SK-N-SH treated with all-trans-retinoic acid at 6 μM for 48 hours (cell line): ENCODE measurements around the gene GCN1.

Source experiments
- ATAC-seq: fragments of 200-7000 bp; cut with Tn5 transposase; 3 replicates; pipeline ENCODE4 v1.9.1; 2020; ENCODE audit warnings: mild to moderate bottlenecking, moderate library complexity
- BACH2 ChIP-seq: fragments of 250-450 bp; sonication (Bioruptor Pico); IDR thresholded peaks from 2 replicates; pipeline ENCODE4 v1.9.0; 2021; ENCODE audit warnings: mild to moderate bottlenecking, borderline replicate concordance
- CSDC2 ChIP-seq: fragments of 250-450 bp; sonication (Bioruptor Pico); IDR thresholded peaks from 2 replicates; pipeline ENCODE4 v1.5.0; 2020; ENCODE audit warnings: mild to moderate bottlenecking, moderate library complexity
- ESRRG ChIP-seq: fragments of 250-450 bp; sonication (Bioruptor Pico); IDR thresholded peaks from 2 replicates; pipeline ENCODE4 v1.6.1; 2021; ENCODE audit warnings: mild to moderate bottlenecking
- GLIS3 ChIP-seq: fragments of 250-450 bp; sonication (Bioruptor Pico); IDR thresholded peaks from 2 replicates; pipeline ENCODE4 v1.5.0; 2020; ENCODE audit warnings: mild to moderate bottlenecking, moderate library complexity
- ISL1 ChIP-seq: fragments of 250-450 bp; sonication (Bioruptor Pico); IDR thresholded peaks from 2 replicates; pipeline ENCODE4 v2.1.2; 2022; ENCODE audit warnings: mild to moderate bottlenecking, moderate library complexity
- OSR1 ChIP-seq: fragments of 250-450 bp; sonication (Bioruptor Pico); IDR thresholded peaks from 2 replicates; pipeline ENCODE4 v1.8.0; 2022; ENCODE audit warnings: moderate library complexity, mild to moderate bottlenecking, inconsistent platforms
- PPARA ChIP-seq: fragments of 250-450 bp; sonication (Bioruptor Pico); IDR thresholded peaks from 2 replicates; pipeline ENCODE4 v1.5.0; 2020; ENCODE audit warnings: mild to moderate bottlenecking, borderline replicate concordance
- SNAI2 ChIP-seq: fragments of 250-450 bp; sonication (Bioruptor Pico); IDR thresholded peaks from 2 replicates; pipeline ENCODE4 v1.5.0; 2020; ENCODE audit warnings: mild to moderate bottlenecking, moderate library complexity
- TCF4 ChIP-seq: fragments of 250-450 bp; sonication (Bioruptor Pico); IDR thresholded peaks from 2 replicates; pipeline ENCODE4 v1.8.0; 2021; ENCODE audit warnings: mild to moderate bottlenecking, moderate library complexity, borderline replicate concordance
- TOX ChIP-seq: fragments of 250-450 bp; sonication (Bioruptor Pico); IDR thresholded peaks from 2 replicates; pipeline ENCODE4 v1.8.0; 2021; ENCODE audit warnings: mild to moderate bottlenecking, moderate library complexity, borderline replicate concordance
- ZC3H10 ChIP-seq: fragments of 250-450 bp; sonication (Bioruptor Pico); IDR thresholded peaks from 2 replicates; pipeline ENCODE4 v1.5.1; 2021; ENCODE audit warnings: mild to moderate bottlenecking, moderate library complexity
- ZFP3 ChIP-seq: fragments of 250-450 bp; sonication (Bioruptor Pico); IDR thresholded peaks from 2 replicates; pipeline ENCODE4 v1.5.0; 2020; ENCODE audit warnings: mild to moderate bottlenecking, moderate library complexity
- ZFP30 ChIP-seq: fragments of 450-650 bp; formaldehyde crosslinking; IDR thresholded peaks from 2 replicates; pipeline ENCODE4 v1.5.0; 2022; ENCODE audit warnings: mild to moderate bottlenecking, moderate library complexity
- ZNF565 ChIP-seq: fragments of 450-650 bp; formaldehyde crosslinking; conservative IDR thresholded peaks from 2 replicates; pipeline ENCODE4 v1.5.0; 2020; ENCODE audit warnings: low read depth, mild to moderate bottlenecking, moderate library complexity
- ZNF70 ChIP-seq: fragments of 450-650 bp; formaldehyde crosslinking; IDR thresholded peaks from 2 replicates; pipeline ENCODE4 v1.5.0; 2020; ENCODE audit warnings: mild to moderate bottlenecking, moderate library complexity
- ZNF8 ChIP-seq: fragments of 450-650 bp; formaldehyde crosslinking; IDR thresholded peaks from 2 replicates; pipeline ENCODE4 v1.5.0; 2020; ENCODE audit warnings: mild to moderate bottlenecking, moderate library complexity
- TF ChIP-seq, protein P1 (sequence below): fragments of 250-450 bp; sonication (Bioruptor Pico); IDR thresholded peaks from 2 replicates; pipeline ENCODE4 v1.8.0; 2020; ENCODE audit warnings: mild to moderate bottlenecking, moderate library complexity, borderline replicate concordance
- TF ChIP-seq, protein P2 (sequence below): fragments of 250-450 bp; sonication (Bioruptor Pico); IDR thresholded peaks from 2 replicates; pipeline ENCODE4 v1.5.0; 2020; ENCODE audit warnings: mild to moderate bottlenecking, moderate library complexity
- TF ChIP-seq, protein P3 (sequence below): fragments of 250-450 bp; sonication (Bioruptor Pico); IDR thresholded peaks from 2 replicates; pipeline ENCODE4 v1.5.1; 2021; ENCODE audit warnings: mild to moderate bottlenecking, moderate library complexity
- TF ChIP-seq, protein P4 (sequence below): fragments of 250-450 bp; sonication (Bioruptor Pico); IDR thresholded peaks from 2 replicates; pipeline ENCODE4 v1.8.0; 2021; ENCODE audit warnings: low read depth, mild to moderate bottlenecking, moderate library complexity, borderline replicate concordance

Gene GCN1

DNA sequence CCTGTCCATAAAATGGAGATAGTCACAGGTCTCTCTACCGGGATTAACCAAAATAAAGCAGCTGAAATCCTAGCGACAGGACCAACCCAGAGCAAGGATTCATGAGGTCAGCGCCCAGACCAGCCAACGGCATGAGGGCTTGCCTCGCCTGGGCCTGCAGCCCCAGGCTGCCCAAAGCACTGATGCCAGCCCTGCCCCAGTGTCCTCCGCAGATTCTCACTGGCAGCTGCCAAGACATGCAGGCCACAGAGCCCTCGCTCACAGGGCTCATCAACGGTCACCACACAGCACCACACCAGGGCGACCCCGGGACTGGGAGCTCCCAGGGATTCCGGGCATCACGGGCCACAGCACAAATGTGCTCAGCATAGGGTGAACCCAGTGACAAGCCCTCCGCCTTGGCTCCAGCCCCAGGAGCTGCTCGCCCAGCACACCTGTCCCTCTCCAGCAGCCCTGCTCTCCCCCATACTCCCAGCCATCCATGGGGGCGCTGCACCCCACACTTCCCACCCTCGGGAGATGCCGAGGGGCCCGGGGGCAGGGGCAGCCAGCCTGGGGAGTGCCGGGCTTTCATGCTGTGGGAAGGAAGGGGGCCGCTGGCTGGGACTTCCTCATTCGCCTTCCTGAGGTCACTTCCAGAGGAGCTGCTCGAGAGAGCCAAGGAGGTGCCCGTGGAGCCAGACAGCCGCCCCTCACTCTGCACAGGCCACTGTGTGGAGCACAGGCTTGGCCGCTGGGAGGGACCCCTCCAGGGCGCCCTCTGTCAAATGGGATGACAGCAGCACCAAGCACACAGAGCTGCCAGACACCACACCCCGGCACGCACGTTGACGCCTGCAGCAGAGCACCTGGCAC lies 92.1 kb downstream of the GCN1 start:
- TF ChIP-seq BACH2 (no peak), GLIS3 (CRISPR knock-in tag) (no peak), OSR1 (no peak), ESRRG (CRISPR knock-in tag) (no peak), TCF4 (CRISPR knock-in tag) (no peak), ZNF565 (CRISPR knock-in tag) (no peak)
- TF ChIP-seq, protein P1, sequence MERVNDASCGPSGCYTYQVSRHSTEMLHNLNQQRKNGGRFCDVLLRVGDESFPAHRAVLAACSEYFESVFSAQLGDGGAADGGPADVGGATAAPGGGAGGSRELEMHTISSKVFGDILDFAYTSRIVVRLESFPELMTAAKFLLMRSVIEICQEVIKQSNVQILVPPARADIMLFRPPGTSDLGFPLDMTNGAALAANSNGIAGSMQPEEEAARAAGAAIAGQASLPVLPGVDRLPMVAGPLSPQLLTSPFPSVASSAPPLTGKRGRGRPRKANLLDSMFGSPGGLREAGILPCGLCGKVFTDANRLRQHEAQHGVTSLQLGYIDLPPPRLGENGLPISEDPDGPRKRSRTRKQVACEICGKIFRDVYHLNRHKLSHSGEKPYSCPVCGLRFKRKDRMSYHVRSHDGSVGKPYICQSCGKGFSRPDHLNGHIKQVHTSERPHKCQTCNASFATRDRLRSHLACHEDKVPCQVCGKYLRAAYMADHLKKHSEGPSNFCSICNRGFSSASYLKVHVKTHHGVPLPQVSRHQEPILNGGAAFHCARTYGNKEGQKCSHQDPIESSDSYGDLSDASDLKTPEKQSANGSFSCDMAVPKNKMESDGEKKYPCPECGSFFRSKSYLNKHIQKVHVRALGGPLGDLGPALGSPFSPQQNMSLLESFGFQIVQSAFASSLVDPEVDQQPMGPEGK (CRISPR knock-in tag): no peak
- TF ChIP-seq, protein P2, sequence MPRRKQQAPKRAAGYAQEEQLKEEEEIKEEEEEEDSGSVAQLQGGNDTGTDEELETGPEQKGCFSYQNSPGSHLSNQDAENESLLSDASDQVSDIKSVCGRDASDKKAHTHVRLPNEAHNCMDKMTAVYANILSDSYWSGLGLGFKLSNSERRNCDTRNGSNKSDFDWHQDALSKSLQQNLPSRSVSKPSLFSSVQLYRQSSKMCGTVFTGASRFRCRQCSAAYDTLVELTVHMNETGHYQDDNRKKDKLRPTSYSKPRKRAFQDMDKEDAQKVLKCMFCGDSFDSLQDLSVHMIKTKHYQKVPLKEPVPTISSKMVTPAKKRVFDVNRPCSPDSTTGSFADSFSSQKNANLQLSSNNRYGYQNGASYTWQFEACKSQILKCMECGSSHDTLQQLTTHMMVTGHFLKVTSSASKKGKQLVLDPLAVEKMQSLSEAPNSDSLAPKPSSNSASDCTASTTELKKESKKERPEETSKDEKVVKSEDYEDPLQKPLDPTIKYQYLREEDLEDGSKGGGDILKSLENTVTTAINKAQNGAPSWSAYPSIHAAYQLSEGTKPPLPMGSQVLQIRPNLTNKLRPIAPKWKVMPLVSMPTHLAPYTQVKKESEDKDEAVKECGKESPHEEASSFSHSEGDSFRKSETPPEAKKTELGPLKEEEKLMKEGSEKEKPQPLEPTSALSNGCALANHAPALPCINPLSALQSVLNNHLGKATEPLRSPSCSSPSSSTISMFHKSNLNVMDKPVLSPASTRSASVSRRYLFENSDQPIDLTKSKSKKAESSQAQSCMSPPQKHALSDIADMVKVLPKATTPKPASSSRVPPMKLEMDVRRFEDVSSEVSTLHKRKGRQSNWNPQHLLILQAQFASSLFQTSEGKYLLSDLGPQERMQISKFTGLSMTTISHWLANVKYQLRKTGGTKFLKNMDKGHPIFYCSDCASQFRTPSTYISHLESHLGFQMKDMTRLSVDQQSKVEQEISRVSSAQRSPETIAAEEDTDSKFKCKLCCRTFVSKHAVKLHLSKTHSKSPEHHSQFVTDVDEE (CRISPR knock-in tag): no peak
- TF ChIP-seq, protein P3, sequence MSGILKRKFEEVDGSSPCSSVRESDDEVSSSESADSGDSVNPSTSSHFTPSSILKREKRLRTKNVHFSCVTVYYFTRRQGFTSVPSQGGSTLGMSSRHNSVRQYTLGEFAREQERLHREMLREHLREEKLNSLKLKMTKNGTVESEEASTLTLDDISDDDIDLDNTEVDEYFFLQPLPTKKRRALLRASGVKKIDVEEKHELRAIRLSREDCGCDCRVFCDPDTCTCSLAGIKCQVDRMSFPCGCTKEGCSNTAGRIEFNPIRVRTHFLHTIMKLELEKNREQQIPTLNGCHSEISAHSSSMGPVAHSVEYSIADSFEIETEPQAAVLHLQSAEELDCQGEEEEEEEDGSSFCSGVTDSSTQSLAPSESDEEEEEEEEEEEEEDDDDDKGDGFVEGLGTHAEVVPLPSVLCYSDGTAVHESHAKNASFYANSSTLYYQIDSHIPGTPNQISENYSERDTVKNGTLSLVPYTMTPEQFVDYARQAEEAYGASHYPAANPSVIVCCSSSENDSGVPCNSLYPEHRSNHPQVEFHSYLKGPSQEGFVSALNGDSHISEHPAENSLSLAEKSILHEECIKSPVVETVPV (CRISPR knock-in tag): no peak
- no peak for ATAC-seq

DNA sequence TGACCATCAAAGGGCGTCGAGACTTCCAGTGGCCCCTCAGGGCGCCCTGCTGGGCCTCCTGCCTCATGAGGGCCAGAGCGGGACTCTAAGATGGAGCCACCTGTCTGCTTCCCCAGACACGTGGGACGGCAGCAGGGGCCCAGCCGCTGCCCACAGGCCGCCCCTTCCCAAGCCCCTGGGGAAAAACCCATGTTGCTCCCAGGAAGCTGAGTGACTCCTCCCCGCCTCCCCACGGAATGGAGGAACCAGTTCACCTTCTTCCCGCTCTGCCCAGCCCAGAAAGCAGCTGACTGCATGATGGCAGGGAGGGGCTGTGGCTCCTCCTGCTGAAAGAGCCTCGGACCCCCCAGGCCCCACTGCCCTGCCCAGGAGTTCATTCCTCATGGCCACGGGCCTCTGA lies 92.9 kb downstream of the GCN1 start:
- TF ChIP-seq, protein P2 (CRISPR knock-in tag): no peak
- TF ChIP-seq ZNF70 (CRISPR knock-in tag) (no peak), GLIS3 (CRISPR knock-in tag) (no peak), ZNF565 (CRISPR knock-in tag) (no peak), ZNF8 (CRISPR knock-in tag) (no peak), TCF4 (CRISPR knock-in tag) (no peak), PPARA (CRISPR knock-in tag) (no peak), CSDC2 (no peak), ESRRG (CRISPR knock-in tag) (no peak), OSR1 (no peak), ZFP30 (CRISPR knock-in tag) (no peak), ZC3H10 (CRISPR knock-in tag) (no peak), ISL1 (CRISPR knock-in tag) (no peak), ZFP3 (no peak), TOX (CRISPR knock-in tag) (no peak), SNAI2 (CRISPR knock-in tag) (no peak)
- TF ChIP-seq, protein P3 (CRISPR knock-in tag): no peak
- TF ChIP-seq, protein P1 (CRISPR knock-in tag): no peak
- TF ChIP-seq, protein P4, sequence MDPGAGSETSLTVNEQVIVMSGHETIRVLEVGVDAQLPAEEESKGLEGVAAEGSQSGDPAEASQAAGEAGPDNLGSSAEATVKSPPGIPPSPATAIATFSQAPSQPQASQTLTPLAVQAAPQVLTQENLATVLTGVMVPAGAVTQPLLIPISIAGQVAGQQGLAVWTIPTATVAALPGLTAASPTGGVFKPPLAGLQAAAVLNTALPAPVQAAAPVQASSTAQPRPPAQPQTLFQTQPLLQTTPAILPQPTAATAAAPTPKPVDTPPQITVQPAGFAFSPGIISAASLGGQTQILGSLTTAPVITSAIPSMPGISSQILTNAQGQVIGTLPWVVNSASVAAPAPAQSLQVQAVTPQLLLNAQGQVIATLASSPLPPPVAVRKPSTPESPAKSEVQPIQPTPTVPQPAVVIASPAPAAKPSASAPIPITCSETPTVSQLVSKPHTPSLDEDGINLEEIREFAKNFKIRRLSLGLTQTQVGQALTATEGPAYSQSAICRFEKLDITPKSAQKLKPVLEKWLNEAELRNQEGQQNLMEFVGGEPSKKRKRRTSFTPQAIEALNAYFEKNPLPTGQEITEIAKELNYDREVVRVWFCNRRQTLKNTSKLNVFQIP (CRISPR knock-in tag): no peak
- ATAC-seq: no peak
